ENCODE data around the gene BANF1. TPM values are rescaled to one million over a fixed set of nuclear protein-coding genes. Genes with fewer than 3 reads are reported as not detected.

BANF1 gene
- total RNA-seq, 1 experiment from 2014 or later = 248 TPM

GRCh38 chr11:66026017-66026529, 23.8 kb downstream of the BANF1 start, which contains the start of gene CATSPER1:
CATSPER1 (minus strand) TSS chr11:66026479; CDS start chr11:66026379, 100 bp downstream.
- TF ChIP-seq CTCF (IDR thresholded peaks at IDR 0.05; ENCODE audit: unreplicated experiment) = no peak
- Mint-ChIP-seq H3K36me3 (ENCODE audit: insufficient read depth, unreplicated experiment) (peaks cover 9% of the 10 kb centered on the region), H3K9me3 (ENCODE audit: low read depth, unreplicated experiment) (no peaks in the 10 kb centered on the region), H3K4me1 (ENCODE audit: low read depth, unreplicated experiment) (peaks cover 15% of the 10 kb centered on the region), H3K27me3 (ENCODE audit: unreplicated experiment) (peaks cover 23% of the 10 kb centered on the region), H3K4me3 (ENCODE audit: low read depth, unreplicated experiment) (no peak within 1 kb of the TSS), H3K27ac (ENCODE audit: unreplicated experiment) (no peak within 1 kb of the TSS)
- DNase-seq = no peak
- CTCF ChIA-PET = interaction anchor here (0.6 to 1.6 kb wide), 2 partner anchors 11 to 15 kb away, joined by 3 read pairs; no protein-coding TSS in a partner anchor
- intact Hi-C loops (cut with micrococcal nuclease; ENCODE audit: unreplicated experiment) = no loop called here
- no TSS peak for BruUV-seq (replicated peaks)

DNA sequence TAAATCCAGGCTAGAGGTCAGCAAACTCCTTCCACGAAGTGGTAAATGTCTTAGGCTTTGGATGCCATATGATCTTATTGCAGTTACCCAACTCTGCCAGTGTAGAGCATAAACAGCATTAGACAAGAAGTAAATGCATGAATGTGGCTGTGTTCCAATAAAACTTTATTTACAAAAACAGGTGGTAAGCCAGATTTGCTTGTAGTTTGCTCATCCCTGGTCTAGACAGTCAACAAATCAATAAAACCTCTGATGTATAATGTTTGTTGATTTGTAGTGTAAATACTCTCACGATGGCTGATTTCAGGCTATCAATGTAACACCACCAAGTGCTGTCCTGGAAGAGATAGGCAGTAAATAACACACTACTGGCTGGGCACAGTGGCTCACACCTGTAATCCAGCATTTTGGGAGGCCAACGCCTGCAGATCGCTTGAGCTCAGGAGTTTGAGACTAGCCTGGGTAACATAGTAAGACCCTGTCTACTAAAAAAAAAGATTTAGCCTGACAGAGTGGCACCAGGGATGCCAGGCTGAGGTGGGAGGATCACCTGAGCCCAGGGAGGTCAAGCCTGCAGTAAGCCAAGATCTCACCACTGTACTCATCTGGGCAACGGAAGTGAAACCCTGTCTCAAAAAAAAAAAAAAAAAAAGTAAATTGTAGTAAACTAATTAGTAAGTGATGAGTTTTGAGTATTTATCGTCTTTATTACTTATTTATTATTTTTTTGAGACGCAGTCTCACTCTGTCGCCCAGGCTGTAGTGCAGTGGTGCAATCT, 30.8 kb downstream of the BANF1 start:
- H3K4me3 Mint-ChIP-seq (ENCODE audit: low read depth, unreplicated experiment) = no peak overlapping the region
- H3K36me3 Mint-ChIP-seq (ENCODE audit: insufficient read depth, unreplicated experiment) = no peaks in the 10 kb centered on the region
- TF ChIP-seq CTCF (IDR thresholded peaks at IDR 0.05; ENCODE audit: unreplicated experiment) = no peak
- no peak overlapping the region for H3K27ac Mint-ChIP-seq (ENCODE audit: unreplicated experiment)
- DNase-seq = no peak
- no TSS peak for BruUV-seq (replicated peaks)
- no peaks in the 10 kb centered on the region for H3K9me3 Mint-ChIP-seq (ENCODE audit: low read depth, unreplicated experiment)
- no peaks in the 10 kb centered on the region for H3K4me1 Mint-ChIP-seq (ENCODE audit: low read depth, unreplicated experiment)
- intact Hi-C loops (cut with micrococcal nuclease; ENCODE audit: unreplicated experiment) = no loop called here
- CTCF ChIA-PET = no interaction called here
- peaks cover 25% of the 10 kb centered on the region for H3K27me3 Mint-ChIP-seq (ENCODE audit: unreplicated experiment)

DNA sequence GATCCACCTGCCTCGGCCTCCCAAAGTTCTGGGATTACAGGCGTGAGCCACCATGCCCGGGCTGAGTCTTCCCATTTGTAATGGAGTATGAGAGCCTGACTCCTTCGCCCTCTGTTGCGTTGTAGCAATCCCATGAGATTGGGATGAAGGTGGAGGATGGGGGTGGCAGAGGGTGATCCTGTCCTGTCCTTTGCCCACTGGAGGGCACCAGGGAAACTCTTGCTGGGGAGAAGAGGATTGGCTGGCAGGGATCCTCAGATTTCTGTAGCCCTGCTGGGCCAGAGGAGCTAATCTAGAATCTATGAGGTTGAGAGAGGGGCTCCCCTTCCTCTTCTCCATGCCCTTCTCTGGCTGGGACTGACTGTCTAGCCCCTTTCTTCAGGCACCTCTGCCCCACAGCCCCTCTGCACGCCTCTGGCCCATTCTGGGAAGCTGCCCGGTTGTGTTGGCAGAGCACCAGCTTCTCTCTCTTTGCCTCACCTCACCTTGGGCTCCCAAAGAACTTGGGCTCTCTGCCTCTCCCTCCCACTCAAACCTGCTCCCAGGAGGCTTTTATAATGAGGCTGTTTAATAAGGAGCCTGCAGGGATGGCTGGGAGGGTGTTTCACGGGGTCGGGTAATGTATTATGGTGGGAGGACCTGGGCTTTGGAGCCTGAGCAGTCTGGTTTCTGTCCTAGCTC, 33.5 kb downstream of the BANF1 start:
- CTCF ChIA-PET = interaction anchor here (0.6 to 1.1 kb wide), 3 partner anchors 9 to 219 kb away, joined by 3 to 5 read pairs (median 4); no protein-coding TSS in a partner anchor
- Mint-ChIP-seq H3K27me3 (ENCODE audit: unreplicated experiment) (peaks cover 30% of the 10 kb centered on the region), H3K27ac (ENCODE audit: unreplicated experiment) (no peak overlapping the region), H3K4me3 (ENCODE audit: low read depth, unreplicated experiment) (no peak overlapping the region), H3K9me3 (ENCODE audit: low read depth, unreplicated experiment) (no peaks in the 10 kb centered on the region), H3K4me1 (ENCODE audit: low read depth, unreplicated experiment) (no peaks in the 10 kb centered on the region), H3K36me3 (ENCODE audit: insufficient read depth, unreplicated experiment) (no peaks in the 10 kb centered on the region)
- TF ChIP-seq CTCF (IDR thresholded peaks at IDR 0.05; ENCODE audit: unreplicated experiment) = no peak
- BruUV-seq (replicated peaks) = no TSS peak
- intact Hi-C loops (cut with micrococcal nuclease; ENCODE audit: unreplicated experiment) = no loop called here
- DNase-seq = no peak

DNA sequence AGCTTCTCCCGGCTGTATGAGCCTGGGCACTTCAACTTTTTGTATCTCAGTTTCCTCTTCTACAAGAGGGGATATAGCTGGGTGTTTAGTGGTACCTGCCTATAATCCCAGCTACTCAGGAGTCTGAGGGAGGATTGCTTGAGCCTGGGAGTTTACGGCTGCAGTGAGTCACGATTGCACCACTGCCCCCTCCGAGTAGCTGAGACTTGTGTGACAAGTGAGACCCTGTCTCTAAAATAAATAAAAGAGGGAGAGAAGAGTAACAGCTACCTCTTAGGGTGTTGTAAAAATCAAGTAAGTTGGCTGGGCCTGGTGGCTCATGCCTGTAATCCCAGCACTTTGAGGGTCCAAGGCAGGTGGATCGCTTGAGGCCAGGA, 34.0 kb downstream of the BANF1 start:
- no peak for DNase-seq
- no TSS peak for BruUV-seq (replicated peaks)
- H3K9me3 Mint-ChIP-seq (ENCODE audit: low read depth, unreplicated experiment) = no peaks in the 10 kb centered on the region
- no peak overlapping the region for H3K27ac Mint-ChIP-seq (ENCODE audit: unreplicated experiment)
- no peak for TF ChIP-seq CTCF (IDR thresholded peaks at IDR 0.05; ENCODE audit: unreplicated experiment)
- intact Hi-C loops (cut with micrococcal nuclease; ENCODE audit: unreplicated experiment) = no loop called here
- H3K4me3 Mint-ChIP-seq (ENCODE audit: low read depth, unreplicated experiment) = no peak overlapping the region
- H3K4me1 Mint-ChIP-seq (ENCODE audit: low read depth, unreplicated experiment) = no peaks in the 10 kb centered on the region
- CTCF ChIA-PET = interaction anchor here (0.6 to 1.1 kb wide), 3 partner anchors 9 to 218 kb away, joined by 3 to 5 read pairs (median 4); no protein-coding TSS in a partner anchor
- no peaks in the 10 kb centered on the region for H3K36me3 Mint-ChIP-seq (ENCODE audit: insufficient read depth, unreplicated experiment)
- peaks cover 34% of the 10 kb centered on the region for H3K27me3 Mint-ChIP-seq (ENCODE audit: unreplicated experiment)

Measured in Calu3 (cell line).